ENCODE results near the gene APP. TPM values are rescaled to one million over a fixed set of nuclear protein-coding genes. Genes with fewer than 3 reads are reported as not detected.

The APP gene
- polyA plus RNA-seq, 1 experiment, result 964 TPM

GRCh38 chr21:25837533-25838265, 332.9 kb downstream of the APP start:
- CTCF ChIA-PET, result no interaction called here
- H3K27me3 ChIP-seq (ENCODE audit: control insufficient read depth, insufficient read depth, low read length), result no peaks in the 10 kb centered on the region

GRCh38 chr21:25836396-25836795, 334.2 kb downstream of the APP start:
- Histone ChIP-seq H3K4me3 (ENCODE audit: low read depth, low read length) (no peak overlapping the region), H3K36me3 (ENCODE audit: control insufficient read depth, insufficient read depth, low read length) (no peaks in the 10 kb centered on the region), H3K27me3 (ENCODE audit: control insufficient read depth, insufficient read depth, low read length) (no peaks in the 10 kb centered on the region)
- no peak for TF ChIP-seq CTCF (IDR thresholded peaks at IDR 0.05; ENCODE audit: insufficient read depth, low read depth, low read length)
- DNase-seq (ENCODE audit: low read depth), result no peak
- CTCF ChIA-PET, result no interaction called here
- POLR2A ChIA-PET, result no interaction called here

More at GRCh38 chr21:25837533-25838265, 332.9 kb downstream of the APP start:
- Histone ChIP-seq H3K36me3 (ENCODE audit: control insufficient read depth, insufficient read depth, low read length) (no peaks in the 10 kb centered on the region), H3K4me3 (ENCODE audit: low read depth, low read length) (no peak overlapping the region)
- no peak for DNase-seq (ENCODE audit: low read depth)
- POLR2A ChIA-PET, result no interaction called here
- no peak for TF ChIP-seq CTCF (IDR thresholded peaks at IDR 0.05; ENCODE audit: insufficient read depth, low read depth, low read length)

- Histone ChIP-seq H3K36me3 (ENCODE audit: control insufficient read depth, insufficient read depth, low read length) (no peaks in the 10 kb centered on the region), H3K4me3 (ENCODE audit: low read depth, low read length) (no peak overlapping the region), H3K27me3 (ENCODE audit: control insufficient read depth, insufficient read depth, low read length) (no peaks in the 10 kb centered on the region)
- POLR2A ChIA-PET, result no interaction called here
- CTCF ChIA-PET, result no interaction called here
- DNase-seq (ENCODE audit: low read depth), result no peak
- no peak for TF ChIP-seq CTCF (IDR thresholded peaks at IDR 0.05; ENCODE audit: insufficient read depth, low read depth, low read length)
These were observed 336.2 kb downstream of the APP start for GRCh38 chr21:25834381-25834780.

- Histone ChIP-seq H3K27me3 (ENCODE audit: control insufficient read depth, insufficient read depth, low read length) (peaks cover 3% of the 10 kb centered on the region; the same call in 1 of the 2 replicates), H3K36me3 (ENCODE audit: control insufficient read depth, insufficient read depth, low read length) (no peaks in the 10 kb centered on the region), H3K4me3 (ENCODE audit: low read depth, low read length) (no peak overlapping the region)
- TF ChIP-seq CTCF (IDR thresholded peaks at IDR 0.05; ENCODE audit: insufficient read depth, low read depth, low read length), result no peak
- no peak for DNase-seq (ENCODE audit: low read depth)
- ChIA-PET POLR2A (no interaction called here), CTCF (interaction anchor here (0.9 kb wide), 1 partner anchor 30 kb away, joined by 3 read pairs; no protein-coding TSS in a partner anchor)
These were observed 339.1 kb downstream of the APP start for GRCh38 chr21:25831300-25831960.

Small RNA genes lying within 50 kb of the gene (small RNA-seq; reads per million reads assigned to genes)
- gene RNU6-123P (ENCODE audit: insufficient read length, low read depth, low replicate concordance) (not detected), gene RNU6-926P (ENCODE audit: insufficient read length, low read depth, low replicate concordance) (not detected)

Data from BJ (cell line).